PC-3 (cell line): ENCODE data around the gene UHMK1. TPM values are rescaled to one million over a fixed set of nuclear protein-coding genes. Genes with fewer than 3 reads are reported as not detected.

Experiments
- ATAC-seq: fragments of 200-7000 bp; cut with Tn5 transposase; 2 replicates; pipeline ENCODE4 v1.9.1; 2020; ENCODE audit warnings: mild to moderate bottlenecking, moderate library complexity
- BruUV-seq: library from RNA; stranded (reverse); fragments of 400-500 nt; replicated peaks from 2 replicates; lab custom pipeline; 2021; lab: Mats Ljungman, UMichigan
- CTCF ChIA-PET: fragments of 300-600 bp; sonication (Branson Sonifier 250); formaldehyde crosslinking; loops from one replicate; lab custom pipeline; 2022; ENCODE audit warnings: antibody characterized with exemption; lab: Charles Lee
- POLR2A ChIA-PET: fragments of 300-600 bp; sonication (Branson Sonifier 250); formaldehyde crosslinking; loops from one replicate; lab custom pipeline; 2022; ENCODE audit warnings: antibody characterized with exemption; ENCODE audit not compliant: unreplicated experiment; lab: Charles Lee
- DNase-seq: peaks from one replicate; pipeline ENCODE4 v3.0.0-alpha.2; 2015
- H2AFZ ChIP-seq: fragments of 300-600 bp; sonication (generic); 2 replicates; pipeline ENCODE4 v1.6.0; 2016; ENCODE audit warnings: antibody characterized with exemption, low read length
- H3F3A ChIP-seq: fragments of 300-600 bp; sonication (generic); one replicate; pipeline ENCODE4 v1.6.0; 2017; ENCODE audit warnings: antibody characterized with exemption, low read length, control low read depth, mild to moderate bottlenecking; ENCODE audit not compliant: unreplicated experiment
- H3K27ac ChIP-seq: fragments of 300-600 bp; sonication (generic); 2 replicates; pipeline ENCODE4 v1.5.1; 2016; ENCODE audit warnings: mild to moderate bottlenecking, low read length
- H3K27me3 ChIP-seq: fragments of 300-600 bp; sonication (generic); 2 replicates; pipeline ENCODE4 v1.6.1; 2016; ENCODE audit warnings: low read length, mixed read lengths
- H3K36me3 ChIP-seq: fragments of 300-600 bp; sonication (generic); 2 replicates; pipeline ENCODE4 v1.6.1; 2016; ENCODE audit warnings: low read depth, mixed run types, low read length, mixed read lengths
- H3K4me1 ChIP-seq: fragments of 300-600 bp; sonication (generic); 2 replicates; pipeline ENCODE4 v1.5.1; 2016; ENCODE audit warnings: low read length; ENCODE audit not compliant: insufficient read depth
- H3K4me2 ChIP-seq: fragments of 300-600 bp; sonication (generic); 2 replicates; pipeline ENCODE4 v1.6.0; 2016; ENCODE audit warnings: low read length
- H3K4me3 ChIP-seq: fragments of 300-600 bp; sonication (generic); 2 replicates; pipeline ENCODE4 v1.5.1; 2016; ENCODE audit warnings: mild to moderate bottlenecking, low read length, mixed read lengths
- H3K79me2 ChIP-seq: fragments of 300-600 bp; sonication (generic); 2 replicates; pipeline ENCODE4 v1.6.1; 2017; ENCODE audit warnings: low read length, mixed read lengths
- H3K9ac ChIP-seq: fragments of 300-600 bp; sonication (generic); 2 replicates; pipeline ENCODE4 v1.6.0; 2016; ENCODE audit warnings: mild to moderate bottlenecking, low read length
- H3K9me2 ChIP-seq: fragments of 300-600 bp; sonication (generic); replicated peaks from 2 replicates; pipeline ENCODE4 v1.6.1; 2016; ENCODE audit warnings: mixed run types, low read length, mixed read lengths
- H3K9me3 ChIP-seq: fragments of 300-600 bp; sonication (generic); 2 replicates; pipeline ENCODE4 v1.6.1; 2016; ENCODE audit warnings: low read length, mixed read lengths
- H4K20me1 ChIP-seq: fragments of 300-600 bp; sonication (generic); 2 replicates; pipeline ENCODE4 v1.6.1; 2016; ENCODE audit warnings: low read length, mixed read lengths
- CTCF ChIP-seq: fragments of 300-600 bp; sonication (generic); conservative IDR thresholded peaks from 2 replicates; pipeline ENCODE4 v1.5.1; 2017; ENCODE audit warnings: antibody characterized with exemption, low read depth, mild to moderate bottlenecking, low read length
- EZH2 ChIP-seq: fragments of 300-600 bp; sonication (generic); IDR thresholded peaks from one replicate; pipeline ENCODE4 v1.6.1; 2017; ENCODE audit warnings: antibody characterized with exemption, mild to moderate bottlenecking, low read length; ENCODE audit not compliant: unreplicated experiment
- EZH2phosphoT487 ChIP-seq: fragments of 300-600 bp; sonication (generic); IDR thresholded peaks from 2 replicates; pipeline ENCODE4 v1.6.1; 2018; ENCODE audit warnings: mild to moderate bottlenecking, antibody characterized with exemption, low read length, borderline replicate concordance
- intact Hi-C: fragments of 100-400 bp; cut with micrococcal nuclease; formaldehyde crosslinking; loops from 2 replicates; pipeline ENCODE4 v1.9.0; 2023
- total RNA-seq: library from RNA; depleted of rRNA; stranded (reverse); fragments of >200 nt; gene quantifications from 2 replicates; pipeline ENCODE4 v1.2.3, GENCODE V29; 2014

Gene UHMK1
- total RNA-seq, 1 experiment from 2014 or later: 69.4 TPM

DNA sequence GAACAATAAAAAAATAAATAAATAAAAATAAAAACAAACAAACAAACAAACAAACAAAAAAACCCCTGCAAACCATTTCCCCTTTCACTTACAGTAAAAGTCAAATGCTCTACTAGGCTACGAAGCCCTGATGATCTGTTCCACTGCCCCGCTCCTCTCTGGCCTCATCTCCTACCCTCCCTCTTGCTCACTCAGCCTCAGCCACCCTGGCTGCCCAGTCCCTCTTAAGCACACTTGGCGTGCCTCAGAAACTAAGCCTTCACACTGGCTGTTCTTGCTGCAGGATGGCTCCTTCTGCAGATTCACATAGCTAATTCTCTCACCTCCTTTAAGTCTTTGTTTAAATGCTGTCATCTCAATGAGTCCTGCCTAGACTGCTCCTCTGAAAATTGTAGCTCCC lies 30.8 kb upstream of the UHMK1 start:
- Histone ChIP-seq H3K27me3 (no peaks in the 10 kb centered on the region; the same call in 1 of the 2 replicates), H3K4me1 (no peaks in the 10 kb centered on the region), H3K4me3 (no peak overlapping the region), H3K4me2 (no peak overlapping the region), H3K9ac (no peak overlapping the region), H2AFZ (no peak overlapping the region), H3K79me2 (no peaks in the 10 kb centered on the region), H4K20me1 (no peaks in the 10 kb centered on the region), H3K36me3 (no peaks in the 10 kb centered on the region), H3K27ac (no peak overlapping the region), H3K9me3 (no peaks in the 10 kb centered on the region), H3K9me2 (no peaks in the 10 kb centered on the region), H3F3A (no peaks in the 10 kb centered on the region)
- ChIA-PET POLR2A (no interaction called here), CTCF (no interaction called here)
- DNase-seq (no peak), ATAC-seq (no peak)
- BruUV-seq: no TSS peak
- intact Hi-C loops: no loop called here
- TF ChIP-seq CTCF (no peak), EZH2 (no peak), EZH2phosphoT487 (no peak)

GRCh38 chr1:162470216-162470615 lies 27.4 kb upstream of the UHMK1 start:
- Histone ChIP-seq H3K27ac (no peak overlapping the region), H3K4me2 (no peak overlapping the region), H3K36me3 (no peaks in the 10 kb centered on the region), H3K27me3 (no peaks in the 10 kb centered on the region; the same call in 1 of the 2 replicates), H3K9me3 (no peaks in the 10 kb centered on the region), H3K79me2 (no peaks in the 10 kb centered on the region), H3K4me1 (no peaks in the 10 kb centered on the region), H2AFZ (no peak overlapping the region), H3K9ac (no peak overlapping the region), H3K4me3 (no peak overlapping the region), H3F3A (no peaks in the 10 kb centered on the region), H3K9me2 (no peaks in the 10 kb centered on the region), H4K20me1 (no peaks in the 10 kb centered on the region)
- ChIA-PET POLR2A (no interaction called here), CTCF (no interaction called here)
- TF ChIP-seq EZH2phosphoT487 (no peak), EZH2 (no peak), CTCF (no peak)
- no TSS peak for BruUV-seq
- intact Hi-C loops: no loop called here
- DNase-seq: no peak
- no peak for ATAC-seq

- BruUV-seq: no TSS peak
- Histone ChIP-seq H3K36me3 (no peaks in the 10 kb centered on the region), H3K9me3 (no peaks in the 10 kb centered on the region), H3K27ac (no peak overlapping the region), H3K4me1 (no peaks in the 10 kb centered on the region), H3K9ac (no peak overlapping the region), H2AFZ (no peak overlapping the region), H3K27me3 (no peaks in the 10 kb centered on the region; the same call in 1 of the 2 replicates), H3K4me2 (no peak overlapping the region), H3K79me2 (no peaks in the 10 kb centered on the region), H3F3A (no peaks in the 10 kb centered on the region), H3K9me2 (no peaks in the 10 kb centered on the region), H3K4me3 (no peak overlapping the region), H4K20me1 (no peaks in the 10 kb centered on the region)
- ATAC-seq: no peak
- no peak for TF ChIP-seq EZH2phosphoT487
- no peak for TF ChIP-seq CTCF
- TF ChIP-seq EZH2: no peak
- CTCF ChIA-PET: no interaction called here
- POLR2A ChIA-PET: no interaction called here
- DNase-seq: no peak
- intact Hi-C loops: no loop called here
Observed at GRCh38 chr1:162471290-162471853, 26.2 kb upstream of the UHMK1 start.
